SH-SY5Y (cell line): Measurements from ENCODE around the gene PCGF2.

Experiments
- GATA2 ChIP-seq: IDR thresholded peaks from 2 replicates; pipeline ENCODE4 v1.6.1; 2011; ENCODE audit warnings: mild to moderate bottlenecking, low read depth, low read length
- GATA3 ChIP-seq: IDR thresholded peaks from 2 replicates; pipeline ENCODE4 v1.6.1; 2011; ENCODE audit warnings: low read depth, mild to moderate bottlenecking, low read length, moderate library complexity

Gene PCGF2

DNA sequence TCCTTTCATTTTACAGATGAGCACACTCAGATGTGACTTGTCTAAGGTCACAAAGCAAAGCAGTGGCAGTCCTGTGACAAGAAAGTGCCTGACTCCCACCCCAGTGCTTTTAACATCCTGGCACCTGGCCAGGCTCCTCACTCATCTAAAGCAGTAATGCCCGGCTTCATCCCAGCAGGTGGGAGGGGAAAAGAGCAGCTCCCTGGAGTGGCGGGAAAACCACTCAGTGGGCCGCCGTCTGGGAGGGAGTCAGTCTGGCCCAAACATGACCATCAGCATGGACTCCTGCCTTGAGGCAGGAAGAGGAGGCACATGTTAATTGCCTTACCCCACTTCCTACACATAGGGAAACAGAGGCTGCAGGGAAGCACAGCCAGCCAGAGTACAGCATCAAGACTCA, 2.6 kb downstream of the PCGF2 start:
- TF ChIP-seq GATA3, result no peak
- no peak for TF ChIP-seq GATA2

DNA sequence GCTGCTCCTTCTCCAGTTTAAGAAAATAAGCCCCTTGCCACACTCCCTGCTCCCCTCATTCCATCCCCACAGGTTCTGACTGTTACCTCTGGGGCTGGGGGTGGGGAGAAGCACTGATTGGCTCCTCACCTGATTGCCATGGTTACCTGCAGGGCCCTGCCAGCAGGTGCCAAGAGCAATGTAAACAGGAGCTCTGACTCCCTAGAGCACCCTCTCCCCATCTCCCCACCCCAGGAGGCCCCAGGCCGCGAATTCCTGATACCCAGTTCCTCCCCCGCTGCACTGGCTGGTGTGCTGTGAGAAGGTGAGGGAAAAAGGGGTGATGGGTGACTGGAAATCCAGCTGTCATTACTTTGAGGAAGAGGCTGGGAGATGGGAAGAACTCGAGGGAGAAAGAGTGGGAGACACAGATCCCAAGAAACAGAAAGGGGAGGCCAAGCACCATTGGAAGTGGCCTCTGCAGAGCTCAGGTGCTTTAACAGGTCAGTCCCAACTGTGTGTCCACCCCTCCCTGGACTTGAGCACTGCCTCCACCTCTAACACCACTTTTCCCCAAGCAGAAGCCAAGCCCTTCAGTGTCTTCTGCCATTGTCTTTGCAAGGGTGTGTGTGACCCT, 4.5 kb downstream of the PCGF2 start:
- TF ChIP-seq GATA3 (no peak), GATA2 (no peak)

DNA sequence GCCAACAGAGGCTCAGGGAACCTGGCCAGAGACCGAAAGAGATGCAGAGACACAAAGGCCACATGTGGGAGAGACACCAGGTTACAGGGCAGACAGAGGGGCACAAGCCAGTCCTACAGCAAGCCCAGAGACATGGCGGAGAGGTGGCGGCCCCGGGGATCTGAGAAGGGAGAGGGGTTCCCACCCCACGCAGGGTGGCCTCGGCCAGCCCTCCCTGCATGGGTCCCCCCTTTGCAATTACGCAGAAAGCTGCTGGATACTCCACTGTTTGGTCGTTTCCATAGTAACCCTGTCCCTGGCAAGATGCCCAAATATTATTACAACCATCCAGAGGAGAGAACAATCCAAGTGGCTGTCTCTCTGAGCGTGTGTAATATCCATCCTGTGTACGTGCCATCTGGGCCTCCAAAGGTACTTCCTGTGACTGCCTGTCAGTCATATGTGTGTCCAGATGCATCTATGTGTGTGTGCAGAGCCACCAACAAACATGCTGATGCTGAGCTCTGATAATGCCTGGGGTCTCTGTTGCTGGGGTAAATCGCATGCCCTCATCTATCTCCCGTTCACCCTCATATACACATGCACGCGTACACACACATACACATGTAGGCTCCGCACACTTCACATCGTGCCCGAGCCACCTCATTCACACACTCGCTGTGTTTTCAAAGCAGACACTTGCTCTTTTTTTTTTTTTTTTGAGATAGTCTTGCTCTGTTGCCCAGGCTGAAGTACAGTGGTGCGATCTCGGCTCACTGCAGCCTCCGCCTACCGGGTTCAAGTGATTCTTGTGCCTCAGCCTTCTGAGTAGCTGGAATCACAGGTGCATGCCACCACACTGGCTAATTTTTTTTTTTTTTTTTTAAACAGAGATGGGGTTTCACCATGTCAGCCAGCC, 5.5 kb downstream of the PCGF2 start:
- TF ChIP-seq GATA2 (peak; percentile 95), GATA3 (no peak)

DNA sequence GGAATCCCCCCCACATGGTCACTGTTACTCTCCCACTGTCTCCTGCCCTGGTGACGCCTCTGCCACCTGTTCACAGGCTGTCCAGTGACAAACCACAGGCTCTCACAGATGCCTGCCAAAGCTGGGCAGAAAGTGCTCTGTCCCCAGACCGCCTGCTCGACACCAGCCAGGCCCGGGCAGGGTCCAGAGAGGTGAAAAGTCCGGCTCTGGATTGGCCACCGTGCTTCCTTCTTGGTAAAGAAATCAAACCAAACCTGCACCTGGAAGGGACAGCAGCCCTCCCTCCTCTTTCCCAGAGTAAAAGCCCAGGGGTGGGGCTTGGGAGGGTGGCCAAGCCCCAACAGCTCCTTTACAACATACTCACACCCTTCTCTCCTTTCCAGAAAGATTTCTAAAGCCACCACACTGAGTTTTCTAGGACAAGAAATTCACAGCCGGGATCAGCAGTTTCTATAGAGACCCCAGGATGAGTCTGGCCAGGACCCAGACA, 6.2 kb downstream of the PCGF2 start:
- TF ChIP-seq GATA3 (no peak), GATA2 (no peak)

DNA sequence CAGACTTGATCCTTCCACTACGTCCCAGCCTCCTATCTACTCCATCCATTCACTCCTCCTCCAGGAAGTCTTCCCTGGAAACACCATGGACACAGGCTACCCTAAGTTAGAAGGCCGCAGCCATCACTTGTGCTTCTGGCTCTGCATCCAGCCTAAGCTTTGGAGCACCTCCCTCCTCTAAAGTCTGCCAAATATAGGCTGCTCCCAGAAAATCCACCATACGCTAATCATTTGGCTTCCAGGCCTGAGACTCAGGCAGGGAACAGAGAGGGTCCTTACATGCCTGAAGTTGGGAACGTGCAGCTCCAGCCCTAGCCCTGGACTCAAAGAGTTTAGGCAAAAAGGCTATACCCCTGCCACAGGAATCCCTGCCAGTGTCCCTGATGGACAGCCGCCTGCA, 6.7 kb downstream of the PCGF2 start:
- TF ChIP-seq GATA2 (no peak), GATA3 (no peak)

DNA sequence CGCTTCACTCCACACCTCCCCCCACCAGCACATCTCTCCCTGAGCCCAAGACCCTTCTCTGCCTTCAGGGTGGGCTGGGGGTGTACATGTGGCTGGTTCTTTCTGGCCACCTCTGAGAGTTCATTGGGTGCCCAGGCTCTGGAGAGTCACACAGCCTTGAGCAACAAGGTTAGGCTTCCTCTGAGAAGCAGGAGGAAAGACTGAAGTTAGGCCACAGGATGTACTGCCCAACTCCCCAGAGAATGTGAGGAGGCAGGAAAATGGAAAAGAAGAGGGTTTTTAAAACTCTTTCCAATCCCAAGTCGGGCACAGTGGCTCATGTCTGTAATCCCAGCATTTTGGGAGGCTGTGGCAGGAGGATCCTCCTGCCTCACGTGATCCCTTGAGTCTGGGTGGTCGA, 7.3 kb downstream of the PCGF2 start:
- TF ChIP-seq GATA3, result no peak
- no peak for TF ChIP-seq GATA2

DNA sequence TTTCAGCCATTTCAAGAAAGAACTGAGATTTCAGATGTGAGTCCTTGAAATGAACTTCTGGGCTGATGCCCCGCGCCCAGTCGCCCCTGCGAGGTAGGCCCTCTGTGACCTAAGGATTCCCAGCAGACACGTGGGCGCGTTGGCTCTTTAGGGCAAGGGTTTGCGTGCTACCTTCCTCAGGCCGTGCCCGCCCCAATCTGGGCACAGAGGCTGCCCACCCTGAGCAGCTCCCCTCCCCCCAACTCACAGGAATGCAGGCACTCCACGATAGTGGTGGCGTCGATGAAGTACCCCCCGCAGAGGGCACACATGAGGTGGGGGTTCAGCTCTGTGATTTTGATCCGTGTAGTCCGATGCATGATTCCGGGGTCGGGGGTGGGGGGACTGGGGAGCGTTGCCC, 8.1 kb downstream of the PCGF2 start:
- TF ChIP-seq GATA2, result no peak
- TF ChIP-seq GATA3, result no peak

DNA sequence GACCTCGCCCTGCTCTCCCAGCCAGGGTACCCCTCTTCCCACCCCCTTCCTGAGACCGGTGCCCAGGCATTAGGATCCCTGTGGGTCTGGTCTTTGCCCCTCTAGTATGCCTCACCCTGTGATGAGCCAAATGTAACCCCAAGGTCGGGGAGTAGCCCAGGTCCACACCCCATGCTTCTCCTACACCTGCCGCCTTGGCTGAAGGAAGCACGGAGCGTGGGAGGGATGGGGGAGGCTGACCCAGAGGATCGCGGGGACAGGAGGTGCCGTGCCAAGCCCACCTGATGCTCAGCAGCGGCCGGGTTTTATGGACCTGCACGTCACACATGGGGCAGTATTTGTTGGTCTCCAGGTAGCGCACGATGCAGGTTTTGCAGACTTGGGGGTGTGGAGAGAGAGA, 8.8 kb downstream of the PCGF2 start:
- TF ChIP-seq GATA2, result no peak
- no peak for TF ChIP-seq GATA3

DNA sequence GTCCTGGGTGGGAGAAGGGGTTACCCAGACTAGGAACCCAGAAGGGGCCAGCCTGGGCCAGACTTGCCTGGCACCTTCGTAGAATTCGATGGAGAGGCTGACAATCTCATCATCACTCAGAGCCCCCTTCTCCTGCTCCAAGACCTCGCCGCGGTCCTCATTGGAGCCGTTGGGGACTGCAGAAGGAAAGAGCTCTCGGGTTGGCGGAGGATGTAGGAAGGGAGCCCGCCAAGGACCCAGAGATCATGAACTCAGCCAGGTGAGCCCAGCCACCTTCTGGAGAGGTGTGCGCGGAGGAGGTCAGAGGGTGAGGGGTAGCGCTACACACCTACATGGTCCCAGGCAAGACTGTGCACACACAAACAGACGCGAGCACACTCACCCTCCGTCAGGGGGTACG, 9.4 kb downstream of the PCGF2 start:
- TF ChIP-seq GATA3 (no peak), GATA2 (no peak)

DNA sequence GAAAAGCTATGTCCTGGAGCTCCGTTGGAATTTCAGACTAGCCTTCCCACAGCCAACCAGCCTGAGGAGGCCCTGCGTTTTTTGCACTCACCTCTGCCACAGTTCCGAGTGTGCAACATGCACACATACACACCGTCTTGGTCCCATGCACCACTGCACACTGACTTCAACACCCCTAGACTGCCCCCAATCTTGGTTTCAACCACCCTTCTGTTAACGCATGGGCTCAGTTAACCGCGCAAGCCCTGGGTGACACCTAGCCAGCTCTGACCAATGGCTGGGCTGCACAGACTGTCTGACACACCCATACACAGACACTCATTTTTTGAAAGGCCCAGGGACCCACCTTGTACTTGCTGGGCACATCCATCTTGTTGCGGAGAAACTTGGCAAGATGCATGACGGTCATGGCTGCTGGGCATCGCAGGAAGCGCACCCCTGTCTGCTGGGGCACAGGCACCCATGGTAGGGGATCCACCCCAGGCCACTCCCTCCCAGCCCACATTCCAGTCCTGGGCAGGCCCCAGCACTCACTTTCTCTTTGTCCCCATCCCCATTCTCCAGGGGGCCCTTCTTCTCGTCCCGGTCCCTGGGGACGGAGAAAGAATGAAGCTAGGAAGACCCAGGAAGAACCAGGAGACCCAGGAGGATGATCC, 10.0 kb downstream of the PCGF2 start:
- TF ChIP-seq GATA2, result no peak
- TF ChIP-seq GATA3, result no peak

DNA sequence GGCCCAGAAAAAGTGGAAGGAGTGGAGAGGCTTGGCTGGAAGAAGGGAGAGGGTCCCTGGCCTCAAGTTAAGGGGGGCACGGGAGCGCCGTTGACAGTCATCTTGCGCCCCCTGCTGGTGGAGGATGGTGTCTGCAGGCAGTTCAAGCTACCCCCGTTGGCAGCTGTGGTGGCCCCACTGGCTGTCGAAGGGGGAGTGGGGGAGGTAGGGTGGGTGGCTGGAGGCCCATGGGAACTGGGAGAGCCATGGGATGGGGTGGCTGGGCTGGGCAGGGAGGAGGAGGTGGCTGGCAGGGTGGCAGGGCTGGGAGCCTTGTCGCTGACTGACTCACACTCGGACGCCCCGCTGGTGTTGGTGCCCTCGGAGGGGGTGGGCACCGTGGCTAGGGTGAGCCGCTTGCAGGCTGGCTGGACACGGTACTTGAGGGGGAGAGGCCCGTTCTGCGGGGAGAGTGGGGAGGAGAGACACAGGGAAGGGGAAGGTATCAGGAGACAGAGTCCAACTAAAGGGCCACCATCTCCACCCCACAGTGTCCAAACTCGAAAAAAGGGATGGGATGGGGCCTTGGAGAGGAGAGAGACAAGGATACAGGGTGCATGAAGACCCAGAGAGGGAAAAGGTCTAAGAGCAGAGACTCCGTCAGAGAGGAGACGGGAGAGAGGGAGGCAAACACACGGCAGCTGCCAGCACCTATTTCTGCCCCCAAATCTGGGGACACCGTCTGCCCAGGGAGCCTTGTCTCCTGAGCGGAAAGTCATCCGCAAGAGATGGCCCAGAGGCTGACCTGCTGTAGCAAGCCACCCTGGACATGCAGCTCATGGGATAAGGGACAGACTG, 12.8 kb downstream of the PCGF2 start:
- TF ChIP-seq GATA3, result no peak
- TF ChIP-seq GATA2, result no peak

DNA sequence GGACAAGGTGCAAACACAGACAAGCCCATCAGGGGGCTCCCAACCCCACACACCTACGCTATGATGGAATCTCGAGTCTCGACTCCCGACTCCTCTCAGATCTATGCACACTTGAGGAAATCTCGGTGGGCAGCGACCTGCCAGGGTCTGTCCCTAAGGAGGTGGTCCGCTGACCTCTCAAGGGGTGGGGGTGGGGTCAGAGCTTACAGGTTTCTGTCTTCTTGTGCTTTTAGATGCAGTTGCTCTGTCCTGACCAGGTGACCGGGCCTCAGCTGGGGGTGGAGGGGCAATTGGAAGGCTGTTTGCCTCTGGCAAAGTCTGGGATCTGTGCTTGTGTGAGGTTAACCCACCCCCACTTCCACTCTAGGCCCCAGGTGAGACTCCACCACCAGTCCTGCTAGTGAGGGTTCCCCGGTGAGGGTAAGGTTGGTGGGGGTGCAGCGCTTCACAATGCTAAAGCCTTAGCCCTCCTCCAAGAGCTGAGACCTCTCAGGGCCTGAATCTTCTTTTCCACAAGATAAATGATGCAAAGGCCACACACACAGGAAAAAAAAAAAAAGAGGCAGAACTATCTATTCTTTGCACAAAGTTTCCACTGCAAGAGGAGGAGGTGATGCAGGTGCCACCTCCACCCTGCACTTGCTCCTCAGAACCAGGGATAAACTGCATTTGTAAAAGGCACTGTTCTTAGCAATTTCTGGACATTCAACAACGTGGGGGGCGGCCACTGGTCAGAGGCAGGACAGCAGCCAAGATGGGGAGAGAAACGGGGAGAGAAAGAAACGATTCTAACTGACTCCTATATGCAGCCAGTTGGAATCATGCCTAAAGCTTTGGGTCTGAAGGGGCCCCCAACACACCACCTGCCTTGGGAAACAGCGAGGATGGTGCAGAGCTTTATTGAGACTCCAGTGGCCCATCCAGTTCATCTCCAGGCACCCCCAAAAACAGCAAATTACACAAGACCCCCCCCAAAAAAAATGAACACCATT, 13.9 kb downstream of the PCGF2 start:
- TF ChIP-seq GATA2 (no peak), GATA3 (no peak)
